ENCODE data around the gene NUDCD3.

The NUDCD3 gene

DNA sequence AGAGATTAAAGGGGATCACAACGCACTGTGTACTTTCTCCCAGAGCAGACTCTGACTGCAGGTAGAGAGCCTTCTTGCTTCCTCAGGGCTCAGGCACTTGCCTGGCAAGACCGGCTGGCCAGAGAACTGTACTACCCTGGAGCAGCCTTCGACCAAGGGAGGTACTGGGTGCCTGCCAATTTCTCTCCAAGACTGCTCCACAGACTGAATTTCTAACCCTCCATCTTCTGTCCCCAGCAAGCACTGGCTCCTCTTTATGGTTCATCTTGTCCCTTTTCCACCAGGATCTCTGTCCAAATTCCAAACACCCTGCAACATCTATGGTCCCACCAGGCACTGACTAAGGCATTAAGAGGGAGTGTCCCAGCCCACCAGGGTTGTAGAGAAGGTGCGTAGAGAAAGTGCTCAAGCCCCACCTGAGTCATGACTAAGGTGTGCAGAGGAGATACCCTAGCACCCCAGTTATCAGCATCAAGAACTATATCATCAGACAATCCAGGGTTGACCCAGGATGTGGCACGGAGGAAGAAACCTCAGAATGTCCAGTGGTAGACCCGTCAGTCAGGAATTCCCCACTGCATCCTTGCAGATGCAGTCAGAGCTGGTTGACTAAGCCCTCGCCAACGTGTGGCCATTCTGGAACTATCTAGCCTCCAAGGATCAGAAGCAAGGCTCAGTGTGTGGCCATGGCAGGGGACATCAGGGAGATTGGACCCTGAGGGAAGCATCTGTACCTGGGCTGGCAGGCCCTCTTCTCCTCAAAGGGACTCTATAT is 104.1 kb downstream of the NUDCD3 start:
- FAIRE-seq: no peak
- TF ChIP-seq, protein P1, sequence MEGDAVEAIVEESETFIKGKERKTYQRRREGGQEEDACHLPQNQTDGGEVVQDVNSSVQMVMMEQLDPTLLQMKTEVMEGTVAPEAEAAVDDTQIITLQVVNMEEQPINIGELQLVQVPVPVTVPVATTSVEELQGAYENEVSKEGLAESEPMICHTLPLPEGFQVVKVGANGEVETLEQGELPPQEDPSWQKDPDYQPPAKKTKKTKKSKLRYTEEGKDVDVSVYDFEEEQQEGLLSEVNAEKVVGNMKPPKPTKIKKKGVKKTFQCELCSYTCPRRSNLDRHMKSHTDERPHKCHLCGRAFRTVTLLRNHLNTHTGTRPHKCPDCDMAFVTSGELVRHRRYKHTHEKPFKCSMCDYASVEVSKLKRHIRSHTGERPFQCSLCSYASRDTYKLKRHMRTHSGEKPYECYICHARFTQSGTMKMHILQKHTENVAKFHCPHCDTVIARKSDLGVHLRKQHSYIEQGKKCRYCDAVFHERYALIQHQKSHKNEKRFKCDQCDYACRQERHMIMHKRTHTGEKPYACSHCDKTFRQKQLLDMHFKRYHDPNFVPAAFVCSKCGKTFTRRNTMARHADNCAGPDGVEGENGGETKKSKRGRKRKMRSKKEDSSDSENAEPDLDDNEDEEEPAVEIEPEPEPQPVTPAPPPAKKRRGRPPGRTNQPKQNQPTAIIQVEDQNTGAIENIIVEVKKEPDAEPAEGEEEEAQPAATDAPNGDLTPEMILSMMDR (IDR thresholded peaks at IDR 0.05; ENCODE audit: insufficient read depth, missing control alignments): no peak
- no peak for DNase-seq (ENCODE audit: insufficient read length, low spot score)

DNA sequence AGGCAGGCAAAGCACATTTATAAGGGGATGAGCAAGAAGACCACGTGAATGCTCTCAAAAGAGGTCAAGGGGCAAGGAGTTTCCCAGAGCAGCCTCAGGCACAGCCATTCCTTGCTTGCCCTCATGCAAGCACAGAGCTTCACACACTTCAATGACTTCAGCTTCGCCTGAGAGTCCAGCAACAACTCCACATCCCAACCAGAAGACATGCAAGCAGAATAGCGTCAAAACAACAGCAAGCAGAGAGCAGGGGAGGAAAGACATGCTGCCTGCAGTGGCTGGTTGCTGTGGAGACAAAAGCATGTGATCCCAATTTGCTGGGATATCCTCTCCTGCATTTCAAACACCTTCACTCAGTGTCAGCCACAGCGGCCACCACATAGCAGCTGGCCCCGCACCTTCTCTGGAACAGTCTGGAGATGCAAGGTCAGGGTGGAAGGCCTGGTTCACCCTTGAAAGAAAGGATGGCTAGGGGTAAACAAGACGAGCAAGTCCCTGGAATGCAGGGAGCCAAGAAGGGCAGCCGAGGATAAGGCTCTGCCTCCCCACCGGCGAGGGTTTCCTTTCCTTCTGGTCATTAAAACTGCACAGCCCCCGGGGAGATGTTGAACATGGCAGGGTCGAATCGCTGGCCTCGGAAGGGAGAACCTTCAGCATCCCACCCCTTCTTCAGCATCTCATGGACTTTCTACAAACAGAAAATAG is 104.9 kb downstream of the NUDCD3 start:
- FAIRE-seq (no peak), DNase-seq (ENCODE audit: insufficient read length, low spot score) (no peak)

DNA sequence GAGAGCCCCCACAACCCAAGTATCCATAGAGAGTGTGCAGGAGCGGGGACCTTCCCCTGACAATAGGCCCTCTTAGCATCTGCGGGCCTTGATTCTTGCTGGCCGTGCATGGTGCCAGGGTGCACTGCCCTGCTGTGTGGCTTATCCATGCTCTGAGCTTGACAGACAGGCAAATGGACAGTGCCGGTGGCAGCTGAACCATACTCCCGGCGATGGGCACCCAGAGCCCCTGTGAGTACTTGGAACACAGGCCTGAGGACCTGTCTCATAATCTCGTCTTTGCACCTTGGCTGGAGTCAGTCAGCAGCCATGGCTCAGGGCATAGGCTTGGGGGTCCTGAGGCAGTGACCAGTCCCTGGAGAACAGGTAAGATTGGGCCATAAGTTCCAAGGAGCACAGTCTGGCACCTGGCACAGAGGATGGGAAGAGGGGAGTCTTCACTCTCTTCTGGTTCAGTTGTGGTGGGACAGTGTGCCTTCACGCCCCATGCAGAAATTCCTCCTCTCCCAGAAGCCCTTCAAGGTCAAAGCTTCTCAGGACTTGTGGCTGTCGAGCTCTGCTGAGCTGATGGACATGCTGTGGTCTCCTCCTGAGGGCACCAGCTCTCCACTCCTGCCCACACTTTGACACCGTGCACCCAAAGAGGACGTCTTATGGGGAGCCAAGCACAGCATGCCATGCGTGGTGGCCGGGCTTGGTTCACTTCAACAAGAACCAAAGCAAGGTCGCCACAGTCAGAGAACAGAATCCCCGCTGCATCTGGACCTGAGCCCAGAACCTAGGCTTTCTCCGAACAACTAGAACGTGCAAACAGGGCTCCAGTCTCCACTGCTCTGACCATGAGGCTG is 105.6 kb downstream of the NUDCD3 start:
- TF ChIP-seq, protein P1 (IDR thresholded peaks at IDR 0.05; ENCODE audit: insufficient read depth, missing control alignments): no peak
- FAIRE-seq (no peak), DNase-seq (ENCODE audit: insufficient read length, low spot score) (no peak)

More for the DNA sequence above, 104.9 kb downstream of the NUDCD3 start:
- TF ChIP-seq, protein P1 (IDR thresholded peaks at IDR 0.05; ENCODE audit: insufficient read depth, missing control alignments): no peak

DNA sequence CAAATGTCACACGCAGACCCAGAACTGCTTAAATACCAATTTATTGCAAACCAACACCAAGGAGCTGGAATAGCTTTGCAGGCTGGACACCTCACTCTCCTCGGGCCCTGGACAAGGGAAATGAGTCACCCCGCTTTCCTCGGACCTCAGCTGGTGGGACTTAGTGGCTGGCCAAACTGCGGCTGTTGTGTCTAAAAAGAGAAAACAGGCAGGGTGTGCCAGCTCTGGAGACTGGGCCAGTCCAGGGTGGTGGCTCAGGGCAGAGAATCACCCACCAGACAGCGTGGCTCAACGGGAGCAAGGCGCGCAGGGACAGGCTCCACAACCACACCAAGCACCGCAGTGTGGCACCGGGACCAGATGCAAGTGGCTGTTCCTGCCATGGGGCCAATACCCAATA is 106.9 kb downstream of the NUDCD3 start:
- no peak for DNase-seq (ENCODE audit: insufficient read length, low spot score)
- TF ChIP-seq, protein P1 (IDR thresholded peaks at IDR 0.05; ENCODE audit: insufficient read depth, missing control alignments): no peak
- FAIRE-seq: no peak

DNA sequence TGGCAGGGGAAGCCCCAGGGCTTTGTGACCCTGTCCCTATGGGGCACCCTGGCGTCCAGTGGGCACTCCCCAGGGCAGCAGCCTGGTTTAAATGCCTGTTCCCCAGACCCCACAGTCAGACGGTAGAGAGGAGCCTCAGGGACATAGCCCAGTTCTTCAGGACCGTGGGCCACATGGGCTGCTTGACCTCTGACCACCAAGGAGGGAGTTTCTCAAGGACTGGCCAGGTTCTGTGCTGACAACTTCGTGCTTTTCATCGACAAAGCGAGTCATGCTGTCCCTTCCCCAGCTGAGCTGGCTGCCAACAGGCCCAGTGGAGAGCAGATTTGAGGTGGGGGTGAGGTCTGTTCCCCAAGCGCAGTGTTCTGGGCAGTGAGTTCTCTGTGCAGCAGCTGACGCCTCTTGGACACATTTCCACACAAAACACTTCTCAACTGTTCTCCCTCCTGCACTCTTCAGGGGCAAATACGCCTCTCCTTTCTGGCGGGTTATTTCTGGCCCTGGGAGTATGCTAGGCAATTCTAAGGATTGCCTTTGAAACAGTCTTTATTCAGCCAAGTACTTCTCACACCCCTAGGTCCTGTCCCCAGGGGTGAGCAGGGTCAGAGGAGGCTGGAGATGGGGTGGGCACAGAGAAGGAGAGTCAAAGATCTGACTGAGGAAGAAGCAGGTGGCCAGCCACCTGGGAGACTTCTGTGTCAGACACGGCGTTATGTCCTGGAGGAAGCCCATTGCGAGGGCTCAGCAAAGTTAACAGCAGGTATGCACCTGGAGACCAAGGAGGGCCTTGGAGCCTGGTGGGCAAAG is 107.8 kb downstream of the NUDCD3 start:
- FAIRE-seq (no peak), DNase-seq (ENCODE audit: insufficient read length, low spot score) (no peak)
- TF ChIP-seq, protein P1 (IDR thresholded peaks at IDR 0.05; ENCODE audit: insufficient read depth, missing control alignments): no peak

DNA sequence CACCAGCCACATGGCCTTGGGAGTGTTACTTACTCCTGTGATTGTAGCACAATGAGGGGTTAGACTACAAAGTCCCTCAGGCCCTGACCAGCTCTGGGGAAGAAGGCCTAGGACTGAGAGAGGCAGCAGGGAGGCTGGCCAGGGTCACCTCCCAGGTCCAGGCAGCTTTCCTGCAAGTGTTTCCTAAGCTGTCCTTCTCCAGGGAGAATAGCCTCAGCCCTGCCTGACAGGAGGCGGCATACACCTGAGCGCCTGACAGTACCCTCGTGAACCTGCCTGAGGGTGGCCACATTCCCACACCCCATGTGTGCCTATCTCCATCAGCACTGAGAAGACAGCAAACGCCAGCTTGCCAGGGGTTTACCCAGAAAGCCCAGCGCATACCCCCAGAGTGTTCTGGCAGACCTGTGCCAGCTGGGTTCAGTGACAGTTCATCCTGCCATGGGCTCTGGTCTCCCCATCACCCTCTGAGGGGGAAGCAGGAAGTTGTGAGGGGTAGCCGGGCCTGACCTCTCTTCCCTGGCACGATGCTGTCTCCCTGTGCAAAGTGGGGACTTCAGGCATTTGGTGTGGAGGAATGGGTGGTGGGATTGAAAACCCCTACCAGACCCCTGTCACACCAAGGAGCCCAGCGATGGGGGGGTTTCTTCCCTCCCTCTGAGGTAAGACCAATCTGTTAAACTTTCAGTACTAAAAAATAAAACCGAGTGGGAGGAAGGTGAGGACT is 108.8 kb downstream of the NUDCD3 start:
- TF ChIP-seq, protein P1 (IDR thresholded peaks at IDR 0.05; ENCODE audit: insufficient read depth, missing control alignments): no peak
- FAIRE-seq (no peak), DNase-seq (ENCODE audit: insufficient read length, low spot score) (no peak)

All from D721Med (cell line).